Spleen (tissue), 7 donors: ENCODE results near the gene EFL1.
"Not testable (repeated sequence)": the region's sequence is repeated elsewhere in the genome, so short reads cannot be mapped to it uniquely, and the experiment has no call there.

Experiments
- CTCF ChIP-seq, 11 experiments: fragments of 200-600 bp in 7 of 11; fragments of 450-650 bp in 4 of 11; sonication (generic) in 4 of 11; IDR thresholded peaks in 8 of 11; conservative IDR thresholded peaks in 3 of 11; 1 replicate in 7 of 11; 2 replicates in 4 of 11; pipeline versions ENCODE4 v1.4.0 to v1.8.0; 2016 to 2021; ENCODE audit warnings: antibody characterized with exemption in 11 of 11, inconsistent platforms in 4 of 11, mild to moderate bottlenecking in 1 of 11
- POLR2A ChIP-seq, 3 donors: fragments of 450-650 bp; IDR thresholded peaks; one replicate each; pipeline ENCODE4 v1.5.1; 2017; ENCODE audit warnings: antibody characterized with exemption in 3 of 3, mild to moderate bottlenecking in 1 of 3
- donor health status: DM: no; HTN: no; CAD: no; lungs with moderate emphysema.
- donor health status: DM: no; HTN: no; CAD: no.
- donor health status: DM: no; HTN: no; CAD: no.

- TF ChIP-seq POLR2A (IDR thresholded peaks at IDR 0.05); CTCF (IDR thresholded peaks at IDR 0.05 in 8 of 11, conservative IDR thresholded peaks at IDR 0.05 in 3 of 11): not testable (repeated sequence)
Observed at GRCh38 chr15:82286475-82286874, 23.9 kb upstream of the EFL1 start.
